T-cell (primary cell): ENCODE data around the gene RALGAPA2. TPM values are rescaled to one million over a fixed set of nuclear protein-coding genes. Genes with fewer than 3 reads are reported as not detected.

Experiments
- ATAC-seq, 4 experiments: fragments of 200-7000 bp in 3 of 4; fragments of 150-1000 bp in 1 of 4; cut with Tn5 transposase; replicated peaks in 1 of 4; 1 replicate in 3 of 4; 2 replicates in 1 of 4; pipeline ENCODE4 v1.10.0; 2021; ENCODE audit warnings: moderate library complexity in 3 of 4, mild to moderate bottlenecking in 2 of 4, moderate number of reproducible peaks in 1 of 4
- CTCF ChIA-PET, 2 donors: fragments of 300-600 bp; sonication (Branson Sonifier 250); formaldehyde crosslinking; loops; one replicate each; lab custom pipeline; 2022; ENCODE audit warnings: antibody characterized with exemption in 2 of 2; lab: Charles Lee
- POLR2A ChIA-PET, 2 donors: fragments of 300-600 bp; sonication (Branson Sonifier 250); formaldehyde crosslinking; loops; one replicate each; lab custom pipeline; 2022; ENCODE audit warnings: antibody characterized with exemption in 2 of 2; lab: Charles Lee
- DNase-seq, 35 experiments: peaks; one replicate each; pipeline versions ENCODE4 v3.0.0 to v3.0.0-alpha.2; 2013 to 2023
- H3K27ac ChIP-seq: one replicate; pipeline ENCODE4 v1.5.1; 2013; ENCODE audit warnings: low read length
- H3K27me3 ChIP-seq, 2 experiments: replicated peaks in 1 of 2; 1 replicate in 1 of 2; 2 replicates in 1 of 2; pipeline versions ENCODE4 v1.6.1 to v1.7.0; 2013; ENCODE audit warnings: low read length in 1 of 2, mixed read lengths in 1 of 2; ENCODE audit not compliant: control insufficient read depth in 2 of 2, insufficient read depth in 2 of 2; ENCODE audit errors: extremely low read depth in 1 of 2
- H3K36me3 ChIP-seq, 2 donors: 1 replicate in 1 of 2; 2 replicates in 1 of 2; pipeline versions ENCODE4 v1.6.1 to v1.7.0; 2013; ENCODE audit warnings: low read length in 1 of 2; ENCODE audit not compliant: control insufficient read depth in 2 of 2, insufficient read depth in 1 of 2; ENCODE audit errors: extremely low read depth in 1 of 2
- H3K4me1 ChIP-seq, 2 experiments: 1 replicate in 1 of 2; 2 replicates in 1 of 2; pipeline versions ENCODE4 v1.6.1 to v1.7.0; 2013; ENCODE audit warnings: low read length in 2 of 2, mixed read lengths in 1 of 2; ENCODE audit not compliant: insufficient read depth in 2 of 2, control insufficient read depth in 1 of 2; ENCODE audit errors: extremely low read depth in 1 of 2
- H3K4me3 ChIP-seq, 2 donors: 1 replicate in 1 of 2; 2 replicates in 1 of 2; pipeline versions ENCODE4 v1.5.1 to v1.7.0; 2013; ENCODE audit warnings: mild to moderate bottlenecking in 2 of 2, low read length in 1 of 2, moderate library complexity in 1 of 2; ENCODE audit not compliant: control insufficient read depth in 1 of 2; ENCODE audit errors: extremely low read depth in 1 of 2
- H3K9me3 ChIP-seq: 2 replicates; pipeline ENCODE4 v1.7.0; 2013
- H3K27ac Mint-ChIP-seq, 2 donors: one replicate each; pipeline ENCODE4 v1.8.0; 2020 to 2021; ENCODE audit warnings: mild to moderate bottlenecking in 2 of 2, mixed read lengths in 2 of 2
- H3K27me3 Mint-ChIP-seq, 2 donors: one replicate each; pipeline ENCODE4 v1.8.0; 2021 to 2022; ENCODE audit warnings: mixed read lengths in 2 of 2
- H3K36me3 Mint-ChIP-seq: one replicate; pipeline ENCODE4 v1.8.0; 2021; ENCODE audit warnings: mixed read lengths
- H3K4me1 Mint-ChIP-seq, 3 donors: one replicate each; pipeline ENCODE4 v1.8.0; 2020 to 2022; ENCODE audit warnings: mixed read lengths in 3 of 3, mild to moderate bottlenecking in 1 of 3
- H3K4me3 Mint-ChIP-seq, 3 donors: one replicate each; pipeline ENCODE4 v1.8.0; 2020 to 2022; ENCODE audit warnings: mild to moderate bottlenecking in 3 of 3, mixed read lengths in 3 of 3, moderate library complexity in 3 of 3
- H3K9me3 Mint-ChIP-seq, 3 donors: one replicate each; pipeline ENCODE4 v1.8.0; 2020 to 2022; ENCODE audit warnings: mixed read lengths in 3 of 3
- WGBS: methylation state at CpG from one replicate; pipeline ENCODE4 v1.1.5; 2013; ENCODE audit warnings: missing lambda C conversion rate; ENCODE audit not compliant: insufficient coverage; 5-methylcytosine and 5-hydroxymethylcytosine counted together
- total RNA-seq, 35 experiments: library from RNA in 6 of 35; stranded (reverse) in 6 of 35; fragments of 120-200 nt in 1 of 35; gene quantifications; one replicate each; pipeline versions ENCODE4 v1.2.1 to v1.2.4 and lab custom pipeline; 2013 to 2026

The RALGAPA2 gene
- total RNA-seq, 5 donors from 2014 or later (not counting 1 experiment from before 2014, with no cell fraction given), result 28.0 to 36.1 (median 31.7) TPM

GRCh38 chr20:20414640-20415220 lies 297.7 kb downstream of the RALGAPA2 start:
- H3K4me1 ChIP-seq, result no peaks in the 10 kb centered on the region
- Mint-ChIP-seq H3K27ac (no peak overlapping the region), H3K27me3 (no peaks in the 10 kb centered on the region), H3K36me3 (peaks cover 31% of the 10 kb centered on the region), H3K9me3 (no peaks in the 10 kb centered on the region), H3K4me3 (no peak overlapping the region), H3K4me1 (peaks cover 0 to 6% (median 0%) of the 10 kb centered on the region in 3 donors)
- ChIA-PET POLR2A (no interaction called here), CTCF (no interaction called here)
- peaks cover 0 to 9% of the 10 kb centered on the region in 2 donors for H3K36me3 ChIP-seq
- ATAC-seq, result no peak
- no peaks in the 10 kb centered on the region for H3K27me3 ChIP-seq
- 83% methylated on average over 2 of the region's 5 CpGs for WGBS
- H3K9me3 ChIP-seq, result no peaks in the 10 kb centered on the region
- no peak for DNase-seq
- no peak overlapping the region for H3K4me3 ChIP-seq
- H3K27ac ChIP-seq, result no peak overlapping the region

- CTCF ChIA-PET, result no interaction called here
- H3K9me3 ChIP-seq, result no peaks in the 10 kb centered on the region
- H3K36me3 ChIP-seq, result peaks cover 0 to 15% of the 10 kb centered on the region in 2 donors
- DNase-seq (no peak), ATAC-seq (no peak)
- H3K27ac ChIP-seq, result no peak overlapping the region
- Mint-ChIP-seq H3K36me3 (peaks cover 33% of the 10 kb centered on the region), H3K27me3 (no peaks in the 10 kb centered on the region), H3K27ac (no peak overlapping the region), H3K4me3 (no peak overlapping the region), H3K9me3 (no peaks in the 10 kb centered on the region), H3K4me1 (peaks cover 0 to 6% (median 0%) of the 10 kb centered on the region in 3 donors)
- WGBS, result 97% methylated on average over 21 of the region's 21 CpGs
- H3K4me1 ChIP-seq, result no peaks in the 10 kb centered on the region
- POLR2A ChIA-PET, result no interaction called here
- no peak overlapping the region for H3K4me3 ChIP-seq
- no peaks in the 10 kb centered on the region for H3K27me3 ChIP-seq
Measured at GRCh38 chr20:20413810-20414281, 298.6 kb downstream of the RALGAPA2 start.

GRCh38 chr20:20412750-20413149 lies 299.7 kb downstream of the RALGAPA2 start:
- no peaks in the 10 kb centered on the region for H3K9me3 ChIP-seq
- CTCF ChIA-PET, result no interaction called here
- 49% methylated on average over 6 of the region's 9 CpGs for WGBS
- Mint-ChIP-seq H3K36me3 (peaks cover 26% of the 10 kb centered on the region), H3K9me3 (no peaks in the 10 kb centered on the region), H3K27ac (no peak overlapping the region), H3K4me1 (no peaks in the 10 kb centered on the region), H3K4me3 (no peak overlapping the region), H3K27me3 (no peaks in the 10 kb centered on the region)
- H3K36me3 ChIP-seq, result peaks cover 0 to 15% of the 10 kb centered on the region in 2 donors
- no peaks in the 10 kb centered on the region for H3K27me3 ChIP-seq
- H3K4me1 ChIP-seq, result no peaks in the 10 kb centered on the region
- H3K4me3 ChIP-seq, result no peak overlapping the region
- DNase-seq (no peak), ATAC-seq (no peak)
- POLR2A ChIA-PET, result no interaction called here
- no peak overlapping the region for H3K27ac ChIP-seq

- peaks cover 0 to 10% of the 10 kb centered on the region in 2 donors for H3K36me3 ChIP-seq
- H3K9me3 Mint-ChIP-seq, result no peaks in the 10 kb centered on the region
- 94% methylated on average over 16 of the region's 17 CpGs for WGBS
- no peak overlapping the region for H3K27ac ChIP-seq
- peaks cover 27% of the 10 kb centered on the region for H3K36me3 Mint-ChIP-seq
- DNase-seq (no peak), ATAC-seq (no peak)
- H3K27me3 ChIP-seq, result no peaks in the 10 kb centered on the region
- no peak overlapping the region for H3K4me3 ChIP-seq
- H3K4me3 Mint-ChIP-seq, result no peak overlapping the region
- no peaks in the 10 kb centered on the region for H3K27me3 Mint-ChIP-seq
- H3K27ac Mint-ChIP-seq, result no peak overlapping the region
- no peaks in the 10 kb centered on the region for H3K9me3 ChIP-seq
- POLR2A ChIA-PET, result no interaction called here
- no peaks in the 10 kb centered on the region for H3K4me1 Mint-ChIP-seq
- CTCF ChIA-PET, result no interaction called here
- H3K4me1 ChIP-seq, result no peaks in the 10 kb centered on the region
Measured at GRCh38 chr20:20411836-20412235, 300.6 kb downstream of the RALGAPA2 start.

- Mint-ChIP-seq H3K36me3 (peaks cover 28% of the 10 kb centered on the region), H3K4me3 (no peak overlapping the region), H3K27me3 (no peaks in the 10 kb centered on the region), H3K9me3 (no peaks in the 10 kb centered on the region), H3K4me1 (no peaks in the 10 kb centered on the region), H3K27ac (no peak overlapping the region)
- ATAC-seq (no peak), DNase-seq (no peak)
- Histone ChIP-seq H3K4me1 (no peaks in the 10 kb centered on the region), H3K36me3 (peaks cover 3 to 10% of the 10 kb centered on the region in 2 donors), H3K9me3 (no peaks in the 10 kb centered on the region), H3K27ac (no peak overlapping the region), H3K27me3 (no peaks in the 10 kb centered on the region), H3K4me3 (no peak overlapping the region)
- ChIA-PET POLR2A (no interaction called here), CTCF (no interaction called here)
- WGBS, result 100% methylated on average over 2 of the region's 12 CpGs
Measured at GRCh38 chr20:20411402-20411801, 301.0 kb downstream of the RALGAPA2 start.

- 72% methylated on average over 3 of the region's 6 CpGs for WGBS
Measured at GRCh38 chr20:20410678-20411077, 301.8 kb downstream of the RALGAPA2 start.

More at GRCh38 chr20:20410678-20411077, 301.8 kb downstream of the RALGAPA2 start:
- peaks cover 26% of the 10 kb centered on the region for H3K36me3 Mint-ChIP-seq
- ChIA-PET POLR2A (interaction anchor here in 1 of 2 donors (0.7 kb wide), 1 partner anchor 40 kb away, joined by 3 read pairs; no protein-coding TSS in a partner anchor), CTCF (no interaction called here)
- H3K27ac ChIP-seq, result no peak overlapping the region
- no peak overlapping the region for H3K27ac Mint-ChIP-seq
- no peaks in the 10 kb centered on the region for H3K27me3 ChIP-seq
- ATAC-seq (no peak), DNase-seq (no peak)
- H3K4me3 Mint-ChIP-seq, result no peak overlapping the region
- H3K36me3 ChIP-seq, result peaks cover 4 to 10% of the 10 kb centered on the region in 2 donors
- no peaks in the 10 kb centered on the region for H3K9me3 ChIP-seq
- no peaks in the 10 kb centered on the region for H3K4me1 ChIP-seq
- H3K4me3 ChIP-seq, result no peak overlapping the region
- no peaks in the 10 kb centered on the region for H3K27me3 Mint-ChIP-seq
- no peaks in the 10 kb centered on the region for H3K9me3 Mint-ChIP-seq
- H3K4me1 Mint-ChIP-seq, result no peaks in the 10 kb centered on the region
